Stimulated activated CD4-positive, alpha-beta T cell treated with anti-CD3 and anti-CD28 coated beads, Interleukin-2, amount 100 ng/mL, for 24 hours (primary cell): ENCODE measurements around the gene MATN1.
A peak's percentile ranks its signal among the peaks of the same experiment; 100 is the strongest.

Experiments used
- DNase-seq, 2 donors: peaks; one replicate each; pipeline ENCODE4 v3.0.0-alpha.2; 2020

The MATN1 gene

DNA sequence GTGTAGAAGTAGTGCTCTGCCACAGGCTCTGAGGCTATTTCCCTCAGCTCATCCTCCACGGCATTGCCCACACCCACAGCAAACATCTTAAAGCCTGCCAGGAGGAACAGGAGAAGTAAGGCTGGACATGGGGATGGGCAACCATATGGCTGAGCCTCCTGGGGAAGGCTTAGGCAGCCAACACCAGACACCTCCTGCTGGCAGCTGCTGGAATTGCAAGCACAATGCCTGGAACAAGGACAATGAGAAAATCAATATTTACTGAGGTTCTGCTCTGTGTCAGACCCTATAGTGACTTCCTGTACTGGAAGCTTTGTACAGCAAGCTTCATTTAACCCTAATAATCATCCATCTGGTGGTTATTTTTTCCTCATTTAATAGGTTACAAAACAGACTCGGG, 8.2 kb downstream of the MATN1 start:
- DNase-seq: peak; percentile 45 to 56

- no peak for DNase-seq
These were observed 8.8 kb downstream of the MATN1 start for GRCh38 chr1:30714536-30715090.

DNA sequence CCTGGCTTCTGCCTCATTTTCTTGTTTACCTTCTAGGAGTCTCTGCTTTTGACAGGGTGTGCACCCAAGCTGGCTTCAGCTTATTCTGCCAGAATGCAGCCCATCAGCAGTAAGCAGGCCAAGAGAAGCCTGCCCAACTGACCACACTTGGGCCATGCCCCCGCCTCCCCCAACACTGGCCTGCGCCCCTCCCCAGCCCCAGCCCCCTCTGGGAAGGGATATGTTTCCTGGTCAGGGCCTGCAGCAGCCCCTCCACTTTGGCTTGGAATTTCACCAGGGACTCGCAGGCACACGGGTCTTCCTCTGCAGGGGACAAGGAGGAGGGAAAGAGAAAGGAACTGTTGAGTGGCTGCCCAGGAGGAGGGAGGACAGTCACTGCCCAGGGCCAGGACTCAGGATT, 9.4 kb downstream of the MATN1 start:
- DNase-seq: no peak

DNA sequence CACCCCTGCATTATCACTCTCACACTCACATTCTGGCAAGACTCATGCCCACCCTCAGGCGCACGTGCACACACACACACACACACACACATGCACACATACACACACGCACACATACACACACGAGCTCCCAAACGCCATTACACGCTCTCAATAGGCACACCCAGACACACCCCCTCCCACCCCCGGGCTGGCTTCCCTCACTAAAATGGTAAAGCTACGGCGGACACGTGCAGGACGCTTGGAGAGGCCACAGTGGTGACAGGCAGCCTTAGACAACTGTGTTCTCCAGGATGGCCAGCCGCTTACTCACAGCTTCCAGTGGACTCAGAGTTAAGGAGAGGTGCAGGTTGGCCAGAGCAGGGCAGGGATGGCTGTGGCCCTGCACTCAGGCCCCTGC, 10.1 kb downstream of the MATN1 start:
- DNase-seq: no peak

DNA sequence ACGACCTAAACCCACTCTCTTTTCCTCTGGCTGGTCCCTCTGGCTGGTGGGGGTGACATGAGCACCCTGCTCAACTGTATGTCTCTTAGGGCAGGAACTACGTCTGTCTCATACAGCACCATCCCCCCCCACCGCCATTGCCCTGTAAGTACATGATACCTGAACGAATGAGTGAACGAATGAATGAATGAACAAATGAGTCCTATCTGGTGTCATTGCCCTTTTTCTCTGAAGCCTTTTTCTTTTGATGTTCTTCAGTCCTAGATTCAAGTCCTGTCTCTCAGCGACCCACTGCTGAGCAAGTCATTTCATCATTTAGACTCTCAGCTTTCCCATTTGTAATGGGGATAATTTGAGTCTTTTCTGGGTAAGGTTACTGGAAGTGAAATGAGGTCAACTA, 10.8 kb downstream of the MATN1 start:
- DNase-seq: no peak

GRCh38 chr1:30710407-30710806, 13.0 kb downstream of the MATN1 start:
- no peak for DNase-seq

- no peak for DNase-seq
These were observed 15.0 kb downstream of the MATN1 start for GRCh38 chr1:30708361-30708728.

DNA sequence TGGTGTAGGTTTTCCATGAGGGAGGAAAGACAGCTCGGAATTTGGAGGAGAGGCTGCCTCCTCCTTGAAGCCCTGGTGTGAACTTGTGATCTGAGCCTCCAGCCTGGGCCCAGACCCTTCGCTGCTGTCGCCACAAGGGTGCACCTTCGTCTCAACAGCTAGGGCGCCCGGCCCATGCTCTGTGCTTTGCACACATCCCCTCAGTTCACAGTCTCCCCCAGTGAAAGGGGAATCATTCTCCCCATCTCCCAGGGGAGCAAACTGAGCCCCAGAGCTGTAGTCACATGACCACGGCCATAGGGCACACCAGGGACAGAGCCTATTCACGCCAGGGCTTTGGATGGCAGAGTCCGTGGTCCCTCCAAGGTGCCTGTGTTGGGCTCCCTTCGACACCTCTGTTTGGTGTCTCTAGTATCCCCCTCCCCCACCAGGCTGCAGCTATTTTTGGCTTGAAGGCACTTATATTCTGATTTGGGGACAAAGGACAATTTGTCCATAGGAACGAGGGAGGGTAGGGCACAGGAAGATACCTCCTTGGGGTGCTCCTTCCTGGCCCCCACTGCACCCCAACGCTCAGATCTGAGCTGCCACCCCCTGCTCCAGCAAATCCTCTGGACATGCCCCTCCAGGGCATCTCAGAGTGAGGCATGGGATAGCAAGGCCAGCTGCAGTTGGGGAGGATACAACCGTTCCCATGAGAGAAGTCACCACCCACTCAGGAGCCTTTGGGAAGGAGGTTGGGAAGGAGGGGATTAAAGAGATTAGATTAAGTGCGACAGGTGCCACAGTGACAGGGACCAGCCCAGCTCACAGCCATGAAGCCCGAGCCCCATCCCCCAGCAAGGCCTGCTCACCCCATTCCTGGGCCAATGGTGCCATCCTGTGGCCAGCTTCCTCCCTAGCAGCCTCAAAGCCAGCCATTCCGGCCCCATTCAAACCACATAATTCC, 15.7 kb downstream of the MATN1 start:
- DNase-seq: peak; percentile 68 to 77

GRCh38 chr1:30706528-30706927, 16.9 kb downstream of the MATN1 start:
- DNase-seq: no peak

DNA sequence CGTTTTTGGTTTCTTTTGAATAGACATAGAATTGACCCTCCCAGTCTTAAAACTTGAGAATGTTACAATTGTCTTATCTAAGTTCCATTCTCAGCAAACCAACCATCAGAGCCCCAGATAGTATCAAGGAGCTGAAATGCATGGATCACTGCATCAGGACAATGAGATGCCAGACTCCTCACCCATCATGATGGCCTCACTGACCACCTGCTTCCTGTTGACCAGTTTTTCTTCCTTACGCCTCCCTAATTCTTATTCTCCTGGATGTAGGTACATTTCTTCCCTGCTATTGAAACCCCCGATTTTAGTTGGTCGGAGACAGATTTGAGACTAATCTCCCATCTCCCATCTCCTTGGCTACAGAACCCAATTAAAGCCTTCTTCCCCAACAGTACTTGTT, 17.7 kb downstream of the MATN1 start:
- DNase-seq: no peak

DNA sequence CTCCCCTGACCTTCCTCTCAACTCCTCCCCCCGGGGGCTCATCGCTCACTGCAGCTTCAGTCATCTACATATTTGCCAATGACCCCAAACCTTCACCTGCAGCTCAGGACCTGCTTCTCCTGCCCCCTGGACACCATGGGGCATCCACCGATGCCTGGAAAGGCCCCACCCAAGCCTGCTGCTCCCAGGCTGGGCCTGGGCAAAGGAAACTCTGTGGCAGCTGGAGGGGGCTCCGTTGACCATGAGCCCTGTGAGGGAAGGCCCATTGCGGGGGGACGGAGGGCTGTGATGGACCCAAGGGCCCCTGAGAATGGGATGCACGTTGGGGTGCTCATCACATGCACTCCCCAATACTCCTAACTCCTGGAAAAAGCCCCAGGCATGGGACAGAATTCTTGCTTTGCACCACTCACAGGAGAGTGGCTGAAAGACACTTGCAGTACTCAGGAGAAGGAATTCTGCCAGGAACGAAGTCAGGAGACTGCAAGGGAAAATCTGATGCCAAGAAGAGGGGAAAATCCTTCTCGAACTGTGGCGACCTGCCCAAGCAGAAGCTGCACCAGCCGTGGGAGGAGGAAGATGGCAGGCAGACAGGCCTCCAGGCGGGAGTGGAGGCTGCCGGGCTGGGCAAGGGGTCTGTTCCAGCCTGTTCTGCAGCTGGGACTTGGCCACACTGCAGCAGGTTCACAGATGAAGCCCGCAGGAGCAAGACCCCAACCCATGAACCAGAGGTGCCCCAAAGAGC, 18.4 kb downstream of the MATN1 start:
- no peak for DNase-seq

GRCh38 chr1:30704271-30704670, 19.1 kb downstream of the MATN1 start:
- DNase-seq: no peak

GRCh38 chr1:30702823-30703222, 20.6 kb downstream of the MATN1 start:
- no peak for DNase-seq

DNA sequence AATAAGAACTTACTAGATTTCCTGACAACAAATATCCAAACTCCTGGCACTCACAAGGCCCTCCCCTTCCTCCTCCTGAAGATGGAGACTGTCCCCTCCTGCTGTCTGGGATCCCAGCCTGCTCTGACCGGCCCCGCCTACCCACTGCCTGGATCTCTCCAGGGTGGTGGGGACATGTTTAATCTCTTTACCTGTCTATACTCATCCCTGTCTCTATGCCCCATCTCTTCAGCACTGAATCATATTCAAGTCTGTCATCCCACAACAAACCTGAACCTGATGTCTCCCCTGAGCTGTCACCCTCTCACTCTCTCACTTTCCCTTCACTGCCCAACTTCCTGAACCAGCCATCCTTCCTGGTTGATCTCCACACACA, 22.1 kb downstream of the MATN1 start:
- DNase-seq: no peak

DNA sequence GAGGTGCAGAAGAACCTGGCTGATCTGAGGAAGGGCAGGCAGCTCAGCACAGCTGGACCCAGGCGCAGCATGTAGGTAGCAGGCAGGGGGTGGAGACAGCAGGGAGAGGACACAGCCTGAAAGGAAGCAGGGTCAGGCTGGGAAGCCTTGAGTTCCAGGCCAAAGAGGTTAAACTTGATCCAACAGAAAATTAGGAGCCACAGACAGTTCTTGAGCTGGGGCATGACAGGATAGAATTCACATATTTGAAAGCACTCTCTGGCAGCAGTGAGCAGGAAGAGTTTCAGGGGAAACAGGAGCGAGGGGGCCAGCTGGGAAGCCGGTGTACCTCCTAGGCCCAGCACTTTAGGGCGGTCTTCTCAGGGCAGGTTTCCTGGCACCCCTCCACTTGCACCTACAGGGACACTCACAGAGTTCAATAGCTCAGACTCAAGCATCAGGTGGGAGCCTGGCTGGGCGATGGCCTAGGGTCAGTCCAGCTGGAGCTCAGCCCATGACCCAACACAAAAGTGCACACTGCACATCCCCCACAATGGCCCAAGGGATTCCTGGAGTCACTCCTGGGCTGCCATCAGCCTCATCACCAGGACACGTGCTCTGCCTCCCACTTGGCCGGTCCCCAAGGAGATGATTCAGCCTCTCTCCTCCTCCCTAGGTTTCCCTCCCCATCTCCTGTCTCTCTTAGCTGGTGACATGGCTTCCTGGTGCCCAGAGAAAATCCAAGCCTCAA, 22.7 kb downstream of the MATN1 start:
- no peak for DNase-seq

DNA sequence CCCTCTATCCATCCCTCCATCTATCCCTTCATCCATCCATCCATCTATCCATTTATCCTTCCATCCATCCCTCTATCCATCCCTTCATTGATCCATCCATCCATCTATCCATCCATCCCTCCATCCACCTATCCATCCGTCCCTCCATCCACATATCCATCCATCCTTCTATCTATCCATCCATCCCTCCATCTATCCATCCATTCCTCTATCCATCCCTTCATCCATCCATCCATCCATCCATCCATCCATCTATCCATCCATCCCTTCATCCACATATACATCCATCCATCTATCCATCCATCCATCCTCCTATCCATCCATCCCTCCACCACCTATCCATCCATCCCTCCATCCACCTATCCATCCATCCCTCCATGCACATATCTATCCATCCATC, 23.6 kb downstream of the MATN1 start:
- no peak for DNase-seq

GRCh38 chr1:30698401-30698981, 24.9 kb downstream of the MATN1 start:
- no peak for DNase-seq

DNA sequence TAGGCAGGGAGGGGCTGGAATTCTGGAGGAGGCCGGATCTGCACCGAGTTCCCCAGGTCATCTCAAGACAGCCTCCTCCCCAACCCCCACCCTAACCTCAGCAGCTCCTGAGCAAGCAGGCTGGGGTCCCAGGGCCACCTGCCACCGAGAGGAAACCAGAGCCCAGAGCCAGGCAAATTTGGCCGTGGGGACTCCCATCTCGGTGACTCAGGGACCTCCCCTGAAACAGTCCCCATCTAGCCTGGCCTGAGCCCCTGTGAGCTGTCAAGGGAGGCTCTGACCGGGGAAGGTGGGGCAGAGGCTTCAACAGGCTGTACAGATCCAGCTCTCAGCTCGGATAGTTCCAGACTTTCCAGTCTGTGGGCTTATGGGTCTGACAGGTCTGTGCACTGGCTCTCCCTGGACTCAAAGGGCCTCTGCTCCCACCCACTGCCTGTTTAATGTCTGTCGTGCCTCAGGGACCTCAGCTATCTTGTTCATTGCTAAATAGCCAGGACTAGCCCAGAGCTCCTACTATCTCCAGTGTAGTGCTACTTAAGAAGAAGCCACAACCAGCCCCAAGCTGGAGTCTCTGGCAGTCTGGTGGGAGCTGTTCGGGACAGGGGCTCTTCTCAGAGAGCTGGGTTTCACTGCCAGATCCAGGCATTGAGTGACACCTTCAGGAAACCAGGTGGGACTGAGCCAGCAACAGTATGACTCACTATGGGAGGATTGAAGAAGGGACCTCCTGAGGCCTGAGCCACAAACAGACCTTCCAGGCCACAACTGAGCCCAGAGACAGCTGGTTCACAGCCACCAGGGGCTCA, 25.6 kb downstream of the MATN1 start:
- no peak for DNase-seq

- no peak for DNase-seq
These were observed 26.6 kb downstream of the MATN1 start for GRCh38 chr1:30696831-30697230.

DNA sequence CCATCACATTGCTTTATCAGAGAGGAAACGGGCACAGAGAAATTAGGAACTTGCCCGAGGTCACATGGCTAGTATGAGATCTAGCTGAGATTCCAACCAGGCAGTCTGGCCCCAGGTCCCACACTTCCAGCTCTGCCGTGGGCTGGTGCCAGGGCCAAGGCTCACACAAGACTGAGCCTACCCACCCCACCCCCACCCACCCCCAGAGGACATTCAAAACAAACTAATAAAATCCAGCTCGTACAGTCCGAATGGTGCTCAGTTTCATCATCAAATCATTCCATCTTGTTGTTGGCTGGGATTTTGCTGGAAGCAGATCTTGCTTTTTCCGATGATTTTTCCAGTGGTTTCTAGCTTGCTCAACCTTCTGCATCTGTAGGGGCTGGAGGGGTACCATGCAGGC, 27.9 kb downstream of the MATN1 start:
- no peak for DNase-seq

DNA sequence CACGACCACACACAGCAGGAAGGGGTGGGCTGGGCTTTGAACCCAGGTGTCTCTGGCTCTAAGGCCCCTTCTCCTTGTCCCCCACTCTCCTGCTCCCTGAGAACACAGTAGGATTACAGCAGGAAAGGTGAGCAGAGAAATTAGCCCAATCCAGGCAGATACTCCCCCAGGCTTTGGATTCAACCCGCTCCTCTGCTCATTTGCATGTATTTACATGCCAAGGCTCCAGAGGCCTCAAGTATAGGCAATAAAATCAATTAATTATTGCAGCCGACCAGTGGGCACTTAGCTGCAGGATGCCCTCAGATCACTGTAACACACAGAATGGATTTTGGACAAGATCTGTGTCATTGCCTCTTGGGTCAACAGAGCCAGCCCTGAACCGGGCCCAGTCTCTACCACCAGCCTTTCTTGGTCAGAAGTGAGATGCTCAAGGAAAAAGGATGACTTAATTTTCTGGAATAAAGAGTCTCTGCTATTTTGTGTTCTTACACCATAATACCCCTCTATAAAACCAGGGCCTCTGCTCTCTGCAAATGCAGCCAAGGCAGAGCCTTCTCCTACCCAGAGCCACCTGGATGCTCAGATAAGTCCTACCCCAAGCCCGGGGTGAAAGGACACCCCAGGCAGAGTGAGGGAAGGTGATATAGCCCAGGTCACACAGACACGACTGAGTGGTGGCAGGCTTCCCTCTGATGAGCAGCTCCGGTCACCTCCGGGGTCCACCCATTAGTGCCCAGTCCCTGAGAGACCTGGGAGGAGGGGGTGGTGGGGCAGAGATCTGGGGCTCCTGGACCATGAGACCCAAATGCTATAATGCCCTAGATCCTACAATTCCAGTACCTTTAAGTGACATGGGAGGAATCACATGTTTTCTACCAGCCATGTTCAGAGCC, 28.9 kb downstream of the MATN1 start:
- no peak for DNase-seq
